Nephron (organoid): Measurements from ENCODE around the gene BCL11B.

Experiments
- H3K27ac Mint-ChIP-seq, 3 experiments: 2 replicates each; pipeline ENCODE4 v1.8.0; 2020; ENCODE audit warnings: mixed read lengths in 3 of 3, mild to moderate bottlenecking in 2 of 3, moderate library complexity in 1 of 3
- H3K27me3 Mint-ChIP-seq: 2 replicates; pipeline ENCODE4 v1.8.0; 2021; ENCODE audit warnings: low read depth, mild to moderate bottlenecking, moderate library complexity, mixed read lengths
- H3K36me3 Mint-ChIP-seq: 2 replicates; pipeline ENCODE4 v1.8.0; 2020; ENCODE audit warnings: low read depth, mixed read lengths
- H3K4me1 Mint-ChIP-seq: 2 replicates; pipeline ENCODE4 v1.8.0; 2020; ENCODE audit warnings: mixed read lengths
- H3K4me3 Mint-ChIP-seq, 3 experiments: 2 replicates each; pipeline ENCODE4 v1.8.0; 2020; ENCODE audit warnings: mild to moderate bottlenecking in 3 of 3, mixed read lengths in 3 of 3, moderate library complexity in 2 of 3
- H3K9me3 Mint-ChIP-seq: 2 replicates; pipeline ENCODE4 v1.8.0; 2020; ENCODE audit warnings: mixed read lengths
- TF ChIP-seq, protein P1 (sequence below), 3 experiments: fragments of 200-600 bp; sonication (generic); IDR thresholded peaks; one replicate each; pipeline ENCODE4 v1.5.0; 2021; ENCODE audit warnings: antibody characterized with exemption in 3 of 3; ENCODE audit not compliant: unreplicated experiment in 3 of 3

BCL11B gene

DNA sequence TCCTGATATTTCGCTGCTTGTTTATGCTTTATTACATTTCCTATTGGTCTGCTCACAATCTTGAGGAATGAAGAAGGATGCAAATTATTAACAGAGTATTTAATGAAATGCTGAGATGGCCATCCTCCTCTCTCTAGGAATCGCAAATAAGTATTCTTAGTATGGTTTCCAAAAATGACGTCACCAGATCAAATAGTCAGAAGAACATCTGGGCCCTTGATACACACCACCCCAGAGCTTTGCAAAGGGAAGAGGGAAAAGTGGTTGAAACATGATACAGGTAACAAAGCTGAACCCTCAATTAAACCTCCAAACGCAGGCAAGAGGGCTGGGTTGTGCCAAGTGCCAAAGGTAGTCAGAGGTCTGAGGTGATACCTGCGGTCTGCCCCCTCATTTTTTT lies 107.3 kb downstream of the BCL11B start:
- H3K27ac Mint-ChIP-seq, result no peak overlapping the region
- H3K27me3 Mint-ChIP-seq, result peaks cover 21% of the 10 kb centered on the region
- TF ChIP-seq, protein P1, sequence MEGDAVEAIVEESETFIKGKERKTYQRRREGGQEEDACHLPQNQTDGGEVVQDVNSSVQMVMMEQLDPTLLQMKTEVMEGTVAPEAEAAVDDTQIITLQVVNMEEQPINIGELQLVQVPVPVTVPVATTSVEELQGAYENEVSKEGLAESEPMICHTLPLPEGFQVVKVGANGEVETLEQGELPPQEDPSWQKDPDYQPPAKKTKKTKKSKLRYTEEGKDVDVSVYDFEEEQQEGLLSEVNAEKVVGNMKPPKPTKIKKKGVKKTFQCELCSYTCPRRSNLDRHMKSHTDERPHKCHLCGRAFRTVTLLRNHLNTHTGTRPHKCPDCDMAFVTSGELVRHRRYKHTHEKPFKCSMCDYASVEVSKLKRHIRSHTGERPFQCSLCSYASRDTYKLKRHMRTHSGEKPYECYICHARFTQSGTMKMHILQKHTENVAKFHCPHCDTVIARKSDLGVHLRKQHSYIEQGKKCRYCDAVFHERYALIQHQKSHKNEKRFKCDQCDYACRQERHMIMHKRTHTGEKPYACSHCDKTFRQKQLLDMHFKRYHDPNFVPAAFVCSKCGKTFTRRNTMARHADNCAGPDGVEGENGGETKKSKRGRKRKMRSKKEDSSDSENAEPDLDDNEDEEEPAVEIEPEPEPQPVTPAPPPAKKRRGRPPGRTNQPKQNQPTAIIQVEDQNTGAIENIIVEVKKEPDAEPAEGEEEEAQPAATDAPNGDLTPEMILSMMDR (IDR thresholded peaks at IDR 0.05; ENCODE audit: unreplicated experiment in 3 of 3), result no peak
- H3K9me3 Mint-ChIP-seq, result peaks cover 20% of the 10 kb centered on the region
- no peaks in the 10 kb centered on the region for H3K36me3 Mint-ChIP-seq
- H3K4me3 Mint-ChIP-seq, result no peak overlapping the region
- no peaks in the 10 kb centered on the region for H3K4me1 Mint-ChIP-seq

DNA sequence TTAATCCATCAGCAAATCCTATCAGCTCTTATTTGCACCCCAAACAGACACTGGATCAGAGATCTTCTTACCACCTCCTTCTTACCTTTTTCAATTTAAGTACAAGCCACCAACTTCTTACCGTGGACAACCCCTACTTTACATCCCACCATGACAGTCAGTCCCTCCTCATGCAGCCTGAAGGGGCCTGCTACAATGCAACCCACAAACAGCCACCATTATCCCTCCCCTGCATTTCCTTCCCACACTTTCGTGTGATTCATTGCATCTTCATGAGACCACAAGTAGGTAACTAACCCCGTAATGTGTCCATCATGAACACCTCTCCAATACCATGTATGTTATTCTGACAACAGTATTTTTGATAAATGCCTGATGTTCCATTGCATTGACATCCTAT lies 108.6 kb downstream of the BCL11B start:
- Mint-ChIP-seq H3K9me3 (peaks cover 20% of the 10 kb centered on the region), H3K4me1 (no peaks in the 10 kb centered on the region), H3K36me3 (no peaks in the 10 kb centered on the region), H3K27me3 (peaks cover 29% of the 10 kb centered on the region), H3K4me3 (no peak overlapping the region), H3K27ac (no peak overlapping the region)
- TF ChIP-seq, protein P1 (IDR thresholded peaks at IDR 0.05; ENCODE audit: unreplicated experiment in 3 of 3), result no peak

DNA sequence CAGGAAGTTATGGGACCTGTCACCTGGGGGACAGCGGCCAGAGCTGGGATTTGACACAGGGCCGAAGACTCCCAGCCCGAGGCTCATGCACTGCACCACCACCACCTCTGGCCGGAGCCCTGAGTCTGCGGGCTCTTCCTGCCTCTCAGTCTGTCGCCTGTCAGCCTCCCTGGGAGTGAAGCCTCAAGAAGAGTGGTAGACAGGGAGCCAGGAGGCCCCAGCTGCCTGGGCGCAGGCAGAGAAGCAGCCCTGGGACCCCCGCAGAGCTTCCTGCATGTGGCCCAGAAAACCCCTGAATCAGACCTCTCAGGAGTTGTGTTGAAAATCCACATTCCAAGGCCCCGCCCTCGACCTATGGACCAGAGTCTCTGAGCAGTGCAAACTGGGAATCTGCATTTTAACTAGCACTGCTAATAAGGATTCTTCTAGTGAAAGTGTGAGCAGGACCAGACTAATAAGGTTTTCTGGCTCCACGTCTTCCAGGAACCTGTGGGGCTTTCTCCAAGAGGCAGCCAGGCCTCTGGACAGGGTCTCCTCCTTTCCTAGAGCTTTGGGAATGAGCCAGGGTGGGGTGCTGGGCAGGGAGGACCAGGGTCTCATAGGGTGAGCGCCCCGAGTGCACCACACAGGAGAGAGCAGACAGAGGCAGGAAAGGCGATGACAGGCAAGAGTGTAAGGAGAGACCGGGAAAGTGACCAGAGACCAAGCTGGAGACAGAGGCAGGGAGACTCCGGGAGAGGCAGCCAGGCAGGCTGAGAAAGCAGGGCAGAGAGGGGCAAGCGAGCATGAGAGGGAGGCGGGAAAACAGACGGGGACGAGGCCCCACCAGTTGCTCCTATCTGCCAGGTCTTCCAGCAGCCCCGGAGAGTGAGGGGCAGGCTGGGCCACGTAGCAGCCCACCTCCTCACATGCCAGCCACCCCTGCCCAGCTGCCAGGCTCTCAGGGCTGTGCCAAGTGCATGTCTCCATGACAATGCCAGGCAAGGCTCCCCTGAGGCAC lies 112.4 kb downstream of the BCL11B start:
- Mint-ChIP-seq H3K9me3 (peaks cover 20% of the 10 kb centered on the region), H3K4me1 (peaks cover 9% of the 10 kb centered on the region), H3K4me3 (no peak overlapping the region), H3K27ac (no peak overlapping the region), H3K36me3 (no peaks in the 10 kb centered on the region), H3K27me3 (peaks cover 27% of the 10 kb centered on the region)
- TF ChIP-seq, protein P1 (IDR thresholded peaks at IDR 0.05; ENCODE audit: unreplicated experiment in 3 of 3), result no peak

DNA sequence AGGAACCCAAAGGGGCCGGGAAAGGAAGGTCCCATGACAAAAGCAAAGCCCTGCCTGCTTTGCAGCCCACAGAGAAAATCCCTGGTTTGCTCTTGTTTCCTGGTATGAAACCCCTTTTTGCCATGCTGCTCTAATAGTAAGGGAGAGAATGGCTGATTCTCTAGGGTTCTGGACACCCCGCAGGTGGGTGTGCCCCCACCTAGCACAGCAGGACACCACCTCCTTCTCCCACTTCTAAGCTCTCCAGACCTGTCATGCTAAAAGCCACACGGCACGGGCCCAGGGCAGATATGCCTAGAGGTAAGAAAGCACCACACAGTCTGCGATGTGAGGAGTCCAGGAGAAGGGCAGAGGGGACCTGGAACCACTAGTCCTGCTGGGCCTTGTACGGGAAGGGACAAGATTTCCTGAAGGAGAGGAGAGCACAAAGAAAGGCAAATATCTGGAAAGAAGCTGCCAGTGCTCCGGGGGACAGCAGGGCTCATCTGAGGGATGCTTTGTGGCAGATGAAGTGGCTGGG lies 113.3 kb downstream of the BCL11B start:
- H3K4me1 Mint-ChIP-seq, result peaks cover 9% of the 10 kb centered on the region
- H3K27ac Mint-ChIP-seq, result no peak overlapping the region
- peaks cover 20% of the 10 kb centered on the region for H3K9me3 Mint-ChIP-seq
- no peaks in the 10 kb centered on the region for H3K36me3 Mint-ChIP-seq
- no peak overlapping the region for H3K4me3 Mint-ChIP-seq
- TF ChIP-seq, protein P1 (IDR thresholded peaks at IDR 0.05; ENCODE audit: unreplicated experiment in 3 of 3), result no peak
- peaks cover 27% of the 10 kb centered on the region for H3K27me3 Mint-ChIP-seq

DNA sequence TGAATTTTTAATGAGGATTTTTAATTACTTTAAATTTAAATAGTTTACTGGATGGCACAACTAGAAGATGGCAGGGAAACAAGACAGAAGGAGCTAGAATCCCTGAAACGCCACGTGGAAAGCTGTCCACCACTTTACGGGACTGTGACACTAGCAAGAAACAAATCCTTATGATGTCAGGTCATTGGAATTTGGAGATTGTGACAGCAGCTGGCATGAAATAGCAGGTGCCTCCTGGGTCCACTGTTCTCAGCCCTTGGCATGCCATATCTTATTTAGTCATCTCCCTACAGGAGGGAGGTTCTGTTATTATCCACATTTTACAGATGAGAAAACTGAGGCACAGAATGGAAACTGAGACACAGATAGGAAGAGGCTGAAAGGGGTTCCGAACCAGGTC lies 113.8 kb downstream of the BCL11B start:
- H3K36me3 Mint-ChIP-seq, result no peaks in the 10 kb centered on the region

More for the DNA sequence above, 113.8 kb downstream of the BCL11B start:
- Mint-ChIP-seq H3K27ac (no peak overlapping the region), H3K4me1 (peaks cover 9% of the 10 kb centered on the region), H3K27me3 (peaks cover 23% of the 10 kb centered on the region), H3K9me3 (peaks cover 16% of the 10 kb centered on the region), H3K4me3 (no peak overlapping the region)
- TF ChIP-seq, protein P1 (IDR thresholded peaks at IDR 0.05; ENCODE audit: unreplicated experiment in 3 of 3), result no peak
